ENCODE data around the gene ADCY9. TPM values are rescaled to one million over a fixed set of nuclear protein-coding genes. Genes with fewer than 3 reads are reported as not detected.

ADCY9 gene
- polyA plus RNA-seq, 2 of the 4 experiments (the other 2 are of a cell fraction), result 6.2 to 7.6 TPM

GRCh38 chr16:4003166-4003565 lies 113.1 kb downstream of the ADCY9 start:
- Histone ChIP-seq H3K4me1 (peaks cover 13% of the 10 kb centered on the region), H3K4me2 (no peak overlapping the region), H3K9me3 (no peaks in the 10 kb centered on the region), H3K27ac (no peak overlapping the region), H3K4me3 (no peak overlapping the region)
- FAIRE-seq (no peak), ATAC-seq (no peak), DNase-seq (ENCODE audit: low read depth in 1 of 2, low spot score in 1 of 2) (no peak)
- TF ChIP-seq MAZ (IDR thresholded peaks at IDR 0.05; ENCODE audit: borderline replicate concordance, low read depth, low read length), result no peak
- no peak for TF ChIP-seq RNF2 (IDR thresholded peaks at IDR 0.05; ENCODE audit: borderline replicate concordance, low read depth)
- TF ChIP-seq ESRRA (IDR thresholded peaks at IDR 0.05; ENCODE audit: borderline replicate concordance, low read length), result no peak
- TF ChIP-seq MAFK (IDR thresholded peaks at IDR 0.05; ENCODE audit: partially characterized antibody), result no peak
- WGBS (ENCODE audit: missing lambda C conversion rate), result 93% methylated on average over 19 of the region's 19 CpGs
- CTCF ChIA-PET, result interaction anchor here (1.0 to 1.4 kb wide), 2 partner anchors 9 to 21 kb away, joined by 4 to 5 read pairs; no protein-coding TSS in a partner anchor
- POLR2A ChIA-PET, result no interaction called here

DNA sequence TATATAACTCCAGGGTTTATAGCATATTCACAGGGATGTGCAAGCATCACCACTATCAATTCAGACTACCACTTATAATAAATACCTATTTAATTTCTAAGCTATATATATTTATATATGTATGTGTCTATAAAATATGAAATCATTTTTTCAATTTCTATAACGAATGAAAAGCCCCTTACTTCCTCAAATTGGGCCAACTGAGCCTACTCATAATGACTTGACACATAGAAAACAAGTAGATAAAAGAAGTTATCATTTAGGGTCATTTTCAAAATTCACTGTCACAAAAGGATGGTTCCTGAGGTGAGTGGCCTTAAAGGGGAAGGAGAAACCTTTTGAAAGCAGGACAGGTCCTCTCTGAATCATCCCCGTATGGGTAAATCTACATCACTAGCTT lies 114.1 kb downstream of the ADCY9 start:
- no peak overlapping the region for H3K4me3 ChIP-seq
- H3K27ac ChIP-seq, result no peak overlapping the region
- DNase-seq (ENCODE audit: low read depth in 1 of 2, low spot score in 1 of 2) (no peak), FAIRE-seq (no peak), ATAC-seq (no peak)
- WGBS (ENCODE audit: missing lambda C conversion rate), result 83% methylated on average over 2 of the region's 2 CpGs
- ChIA-PET POLR2A (no interaction called here), CTCF (interaction anchor here (0.6 to 1.2 kb wide), 4 partner anchors 16 to 402 kb away, joined by 3 to 4 read pairs (median 4); no protein-coding TSS in a partner anchor)
- no peak overlapping the region for H3K4me2 ChIP-seq
- H3K4me1 ChIP-seq, result peaks cover 13% of the 10 kb centered on the region
- no peaks in the 10 kb centered on the region for H3K9me3 ChIP-seq
- no peak for TF ChIP-seq ZFP36 (IDR thresholded peaks at IDR 0.05; ENCODE audit: borderline replicate concordance, partially characterized antibody)

- DNase-seq (ENCODE audit: low read depth in 1 of 2, low spot score in 1 of 2) (peak in 1 of 2 experiments; percentile 29), FAIRE-seq (no peak), ATAC-seq (peak in 1 of 2 experiments; percentile 64; a peak in 3 of 6 replicates)
- Histone ChIP-seq H3K4me1 (peaks cover 13% of the 10 kb centered on the region), H3K9me3 (no peaks in the 10 kb centered on the region), H3K4me3 (no peak overlapping the region), H3K27ac (peak overlapping the region in 1 of 2 experiments; percentile 14; a peak in 3 of 6 replicates), H3K4me2 (peak overlapping the region; percentile 25; the same call in 1 of the 3 replicates)
- POLR2A ChIA-PET, result no interaction called here
- CTCF ChIA-PET, result interaction anchor here (1.0 to 4.7 kb wide), 4 partner anchors 16 to 254 kb away, joined by 3 to 28 read pairs (median 3); no protein-coding TSS in a partner anchor
- no peak for TF ChIP-seq BCL3 (IDR thresholded peaks at IDR 0.05)
- TF ChIP-seq EHF (CRISPR knock-in tag; IDR thresholded peaks at IDR 0.05), result no peak
- TF ChIP-seq, protein P1, sequence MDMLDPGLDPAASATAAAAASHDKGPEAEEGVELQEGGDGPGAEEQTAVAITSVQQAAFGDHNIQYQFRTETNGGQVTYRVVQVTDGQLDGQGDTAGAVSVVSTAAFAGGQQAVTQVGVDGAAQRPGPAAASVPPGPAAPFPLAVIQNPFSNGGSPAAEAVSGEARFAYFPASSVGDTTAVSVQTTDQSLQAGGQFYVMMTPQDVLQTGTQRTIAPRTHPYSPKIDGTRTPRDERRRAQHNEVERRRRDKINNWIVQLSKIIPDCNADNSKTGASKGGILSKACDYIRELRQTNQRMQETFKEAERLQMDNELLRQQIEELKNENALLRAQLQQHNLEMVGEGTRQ (IDR thresholded peaks at IDR 0.05), result no peak
- TF ChIP-seq ESRRA (IDR thresholded peaks at IDR 0.05; ENCODE audit: borderline replicate concordance, low read length), result no peak
- no peak for TF ChIP-seq KDM1A (IDR thresholded peaks at IDR 0.05; ENCODE audit: low read depth)
- TF ChIP-seq MAZ (IDR thresholded peaks at IDR 0.05; ENCODE audit: borderline replicate concordance, low read depth, low read length), result no peak
- no peak for TF ChIP-seq MYC (IDR thresholded peaks at IDR 0.05; ENCODE audit: borderline replicate concordance, low read length)
- TF ChIP-seq, protein P2, sequence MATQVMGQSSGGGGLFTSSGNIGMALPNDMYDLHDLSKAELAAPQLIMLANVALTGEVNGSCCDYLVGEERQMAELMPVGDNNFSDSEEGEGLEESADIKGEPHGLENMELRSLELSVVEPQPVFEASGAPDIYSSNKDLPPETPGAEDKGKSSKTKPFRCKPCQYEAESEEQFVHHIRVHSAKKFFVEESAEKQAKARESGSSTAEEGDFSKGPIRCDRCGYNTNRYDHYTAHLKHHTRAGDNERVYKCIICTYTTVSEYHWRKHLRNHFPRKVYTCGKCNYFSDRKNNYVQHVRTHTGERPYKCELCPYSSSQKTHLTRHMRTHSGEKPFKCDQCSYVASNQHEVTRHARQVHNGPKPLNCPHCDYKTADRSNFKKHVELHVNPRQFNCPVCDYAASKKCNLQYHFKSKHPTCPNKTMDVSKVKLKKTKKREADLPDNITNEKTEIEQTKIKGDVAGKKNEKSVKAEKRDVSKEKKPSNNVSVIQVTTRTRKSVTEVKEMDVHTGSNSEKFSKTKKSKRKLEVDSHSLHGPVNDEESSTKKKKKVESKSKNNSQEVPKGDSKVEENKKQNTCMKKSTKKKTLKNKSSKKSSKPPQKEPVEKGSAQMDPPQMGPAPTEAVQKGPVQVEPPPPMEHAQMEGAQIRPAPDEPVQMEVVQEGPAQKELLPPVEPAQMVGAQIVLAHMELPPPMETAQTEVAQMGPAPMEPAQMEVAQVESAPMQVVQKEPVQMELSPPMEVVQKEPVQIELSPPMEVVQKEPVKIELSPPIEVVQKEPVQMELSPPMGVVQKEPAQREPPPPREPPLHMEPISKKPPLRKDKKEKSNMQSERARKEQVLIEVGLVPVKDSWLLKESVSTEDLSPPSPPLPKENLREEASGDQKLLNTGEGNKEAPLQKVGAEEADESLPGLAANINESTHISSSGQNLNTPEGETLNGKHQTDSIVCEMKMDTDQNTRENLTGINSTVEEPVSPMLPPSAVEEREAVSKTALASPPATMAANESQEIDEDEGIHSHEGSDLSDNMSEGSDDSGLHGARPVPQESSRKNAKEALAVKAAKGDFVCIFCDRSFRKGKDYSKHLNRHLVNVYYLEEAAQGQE (IDR thresholded peaks at IDR 0.05), result no peak
- TF ChIP-seq RFX5 (IDR thresholded peaks at IDR 0.05), result no peak
- TF ChIP-seq, protein P3, sequence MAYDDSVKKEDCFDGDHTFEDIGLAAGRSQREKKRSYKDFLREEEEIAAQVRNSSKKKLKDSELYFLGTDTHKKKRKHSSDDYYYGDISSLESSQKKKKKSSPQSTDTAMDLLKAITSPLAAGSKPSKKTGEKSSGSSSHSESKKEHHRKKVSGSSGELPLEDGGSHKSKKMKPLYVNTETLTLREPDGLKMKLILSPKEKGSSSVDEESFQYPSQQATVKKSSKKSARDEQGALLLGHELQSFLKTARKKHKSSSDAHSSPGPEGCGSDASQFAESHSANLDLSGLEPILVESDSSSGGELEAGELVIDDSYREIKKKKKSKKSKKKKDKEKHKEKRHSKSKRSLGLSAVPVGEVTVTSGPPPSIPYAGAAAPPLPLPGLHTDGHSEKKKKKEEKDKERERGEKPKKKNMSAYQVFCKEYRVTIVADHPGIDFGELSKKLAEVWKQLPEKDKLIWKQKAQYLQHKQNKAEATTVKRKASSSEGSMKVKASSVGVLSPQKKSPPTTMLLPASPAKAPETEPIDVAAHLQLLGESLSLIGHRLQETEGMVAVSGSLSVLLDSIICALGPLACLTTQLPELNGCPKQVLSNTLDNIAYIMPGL (CRISPR knock-in tag; IDR thresholded peaks at IDR 0.05; ENCODE audit: borderline replicate concordance), result no peak
- no peak for TF ChIP-seq HES2 (IDR thresholded peaks at IDR 0.05)
- TF ChIP-seq RARB (CRISPR knock-in tag; IDR thresholded peaks at IDR 0.05), result no peak
- no peak for TF ChIP-seq ZSCAN20 (CRISPR knock-in tag; IDR thresholded peaks at IDR 0.05)
- WGBS (ENCODE audit: missing lambda C conversion rate), result 81% methylated on average over 20 of the region's 20 CpGs
Measured at GRCh38 chr16:3999479-4000325, 116.5 kb downstream of the ADCY9 start.

Measured in A549 (cell line).